Activated B cell treated with CpG ODN at 0.5 μM for 24 hours (primary cell): ENCODE data around the gene UMPS. TPM values are rescaled to one million over a fixed set of nuclear protein-coding genes. Genes with fewer than 3 reads are reported as not detected.
A peak's percentile ranks its signal among the peaks of the same experiment; 100 is the strongest.

Experiments used
- ATAC-seq: fragments of 200-7000 bp; cut with Tn5 transposase; one replicate; pipeline ENCODE4 v1.10.0; 2021; ENCODE audit warnings: low read depth, mild to moderate bottlenecking, moderate library complexity
- CTCF ChIA-PET: fragments of 350-600 bp; sonication (Branson Sonifier 250); formaldehyde crosslinking; loops from one replicate; lab custom pipeline; 2021; ENCODE audit warnings: antibody characterized with exemption; lab: Charles Lee
- POLR2A ChIA-PET: fragments of 350-600 bp; sonication (Branson Sonifier 250); formaldehyde crosslinking; loops from one replicate; lab custom pipeline; 2021; ENCODE audit warnings: antibody characterized with exemption; lab: Charles Lee
- DNase-seq: peaks from one replicate; pipeline ENCODE4 v3.0.0; 2022
- H3K27ac Mint-ChIP-seq: one replicate; pipeline ENCODE4 v1.8.0; 2020; ENCODE audit warnings: mixed read lengths
- H3K27me3 Mint-ChIP-seq: one replicate; pipeline ENCODE4 v1.8.0; 2021; ENCODE audit warnings: mixed read lengths
- H3K36me3 Mint-ChIP-seq: one replicate; pipeline ENCODE4 v1.8.0; 2021; ENCODE audit warnings: low read depth, mixed read lengths
- H3K4me1 Mint-ChIP-seq: one replicate; pipeline ENCODE4 v1.8.0; 2021; ENCODE audit warnings: mixed read lengths
- H3K4me3 Mint-ChIP-seq: one replicate; pipeline ENCODE4 v1.8.0; 2020; ENCODE audit warnings: mild to moderate bottlenecking, mixed read lengths
- H3K9me3 Mint-ChIP-seq: one replicate; pipeline ENCODE4 v1.8.0; 2020; ENCODE audit warnings: mixed read lengths
- intact Hi-C: fragments of 100-400 bp; cut with micrococcal nuclease; formaldehyde crosslinking; loops from one replicate; pipeline ENCODE4 v1.15.1; 2024
- total RNA-seq: library from RNA; stranded (reverse); gene quantifications from 2 replicates; pipeline ENCODE4 v1.2.3, GENCODE V29; 2022
- TF ChIP-seq, protein P1 (sequence below): fragments of 200-600 bp; IDR thresholded peaks from one replicate; pipeline ENCODE4 v1.8.0; 2022; ENCODE audit warnings: antibody characterized with exemption, mild to moderate bottlenecking

UMPS gene
- total RNA-seq, 1 donor from 2014 or later, result 31.6 TPM

DNA sequence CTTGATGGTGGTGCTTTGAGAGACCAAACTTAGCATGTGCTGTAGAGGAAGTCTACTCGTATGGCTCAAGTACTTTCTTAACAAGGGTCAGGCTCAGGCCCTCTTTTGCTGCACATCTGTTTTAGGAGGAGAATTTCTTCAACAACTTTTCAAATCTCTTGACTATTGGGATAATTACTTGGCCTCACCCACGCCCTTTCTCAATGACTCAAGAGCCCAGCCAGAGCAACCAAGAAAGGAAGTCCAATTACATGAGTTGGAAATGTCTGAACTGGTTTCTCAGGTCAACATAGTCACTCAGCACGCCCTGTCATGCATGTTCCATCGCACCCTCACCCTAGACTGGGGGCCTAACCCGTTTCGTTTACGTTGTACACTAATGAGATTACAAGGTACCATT, 44.8 kb upstream of the UMPS start:
- Mint-ChIP-seq H3K4me1 (peaks cover 3% of the 10 kb centered on the region), H3K27ac (no peak overlapping the region), H3K9me3 (no peaks in the 10 kb centered on the region), H3K36me3 (no peaks in the 10 kb centered on the region), H3K27me3 (peaks cover 19% of the 10 kb centered on the region), H3K4me3 (no peak overlapping the region)
- TF ChIP-seq, protein P1, sequence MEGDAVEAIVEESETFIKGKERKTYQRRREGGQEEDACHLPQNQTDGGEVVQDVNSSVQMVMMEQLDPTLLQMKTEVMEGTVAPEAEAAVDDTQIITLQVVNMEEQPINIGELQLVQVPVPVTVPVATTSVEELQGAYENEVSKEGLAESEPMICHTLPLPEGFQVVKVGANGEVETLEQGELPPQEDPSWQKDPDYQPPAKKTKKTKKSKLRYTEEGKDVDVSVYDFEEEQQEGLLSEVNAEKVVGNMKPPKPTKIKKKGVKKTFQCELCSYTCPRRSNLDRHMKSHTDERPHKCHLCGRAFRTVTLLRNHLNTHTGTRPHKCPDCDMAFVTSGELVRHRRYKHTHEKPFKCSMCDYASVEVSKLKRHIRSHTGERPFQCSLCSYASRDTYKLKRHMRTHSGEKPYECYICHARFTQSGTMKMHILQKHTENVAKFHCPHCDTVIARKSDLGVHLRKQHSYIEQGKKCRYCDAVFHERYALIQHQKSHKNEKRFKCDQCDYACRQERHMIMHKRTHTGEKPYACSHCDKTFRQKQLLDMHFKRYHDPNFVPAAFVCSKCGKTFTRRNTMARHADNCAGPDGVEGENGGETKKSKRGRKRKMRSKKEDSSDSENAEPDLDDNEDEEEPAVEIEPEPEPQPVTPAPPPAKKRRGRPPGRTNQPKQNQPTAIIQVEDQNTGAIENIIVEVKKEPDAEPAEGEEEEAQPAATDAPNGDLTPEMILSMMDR, result no peak
- ATAC-seq (no peak), DNase-seq (no peak)
- POLR2A ChIA-PET, result no interaction called here
- CTCF ChIA-PET, result interaction anchor here (6.1 kb wide), 1 partner anchor 122 kb away, joined by 112 read pairs; no protein-coding TSS in a partner anchor
- intact Hi-C loops, result no loop called here

GRCh38 chr3:124686028-124686670, 44.1 kb upstream of the UMPS start:
- no peak for DNase-seq
- CTCF ChIA-PET, result interaction anchor here (1.2 to 6.1 kb wide), 2 partner anchors 18 to 123 kb away, joined by 3 to 112 read pairs; no protein-coding TSS in a partner anchor
- POLR2A ChIA-PET, result no interaction called here
- no peaks in the 10 kb centered on the region for H3K9me3 Mint-ChIP-seq
- H3K4me3 Mint-ChIP-seq, result no peak overlapping the region
- intact Hi-C loops, result no loop called here
- peaks cover 19% of the 10 kb centered on the region for H3K27me3 Mint-ChIP-seq
- no peaks in the 10 kb centered on the region for H3K36me3 Mint-ChIP-seq
- peaks cover 3% of the 10 kb centered on the region for H3K4me1 Mint-ChIP-seq
- ATAC-seq, result no peak
- TF ChIP-seq, protein P1, result no peak
- H3K27ac Mint-ChIP-seq, result no peak overlapping the region

- CTCF ChIA-PET, result interaction anchor here (0.6 to 6.1 kb wide), 15 partner anchors 9 to 126 kb away, joined by 3 to 112 read pairs (median 4); no protein-coding TSS in a partner anchor
- peak; percentile 68 for ATAC-seq
- DNase-seq, result peak; percentile 35
- intact Hi-C loops, result loop anchor here (1.0 kb wide), 1 partner anchor 124 kb away; no protein-coding TSS in a partner anchor
- Mint-ChIP-seq H3K27ac (no peak overlapping the region), H3K4me1 (peaks cover 3% of the 10 kb centered on the region), H3K9me3 (no peaks in the 10 kb centered on the region), H3K4me3 (no peak overlapping the region), H3K27me3 (peaks cover 19% of the 10 kb centered on the region), H3K36me3 (no peaks in the 10 kb centered on the region)
- TF ChIP-seq, protein P1, result peak; percentile 68
- POLR2A ChIA-PET, result no interaction called here
These were observed 41.4 kb upstream of the UMPS start for GRCh38 chr3:124688581-124689454.

DNA sequence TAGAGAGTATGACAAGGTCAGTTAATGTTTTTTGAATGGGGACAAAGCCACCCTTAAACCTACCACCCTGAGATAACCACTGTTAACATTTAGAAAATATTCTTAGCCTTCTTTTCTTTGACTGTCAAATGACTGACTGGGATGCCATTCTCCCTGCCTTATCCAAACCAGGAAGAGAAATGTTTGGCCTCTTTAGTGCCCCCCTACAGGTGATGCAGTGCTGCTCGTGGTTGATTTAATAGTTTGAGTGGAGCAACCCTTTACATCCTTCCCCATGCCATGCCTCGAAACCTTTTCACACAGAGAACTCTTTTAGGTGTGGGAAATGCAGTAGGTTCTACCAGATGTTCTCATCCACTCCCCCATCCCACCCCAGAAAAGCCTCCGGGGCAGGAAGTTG, 38.7 kb upstream of the UMPS start:
- Mint-ChIP-seq H3K4me3 (no peak overlapping the region), H3K4me1 (peaks cover 3% of the 10 kb centered on the region), H3K36me3 (no peaks in the 10 kb centered on the region), H3K27ac (no peak overlapping the region), H3K9me3 (no peaks in the 10 kb centered on the region), H3K27me3 (peaks cover 9% of the 10 kb centered on the region)
- intact Hi-C loops, result no loop called here
- no peak for ATAC-seq
- POLR2A ChIA-PET, result no interaction called here
- TF ChIP-seq, protein P1, result no peak
- no peak for DNase-seq
- CTCF ChIA-PET, result interaction anchor here (6.1 kb wide), 1 partner anchor 128 kb away, joined by 112 read pairs; no protein-coding TSS in a partner anchor

DNA sequence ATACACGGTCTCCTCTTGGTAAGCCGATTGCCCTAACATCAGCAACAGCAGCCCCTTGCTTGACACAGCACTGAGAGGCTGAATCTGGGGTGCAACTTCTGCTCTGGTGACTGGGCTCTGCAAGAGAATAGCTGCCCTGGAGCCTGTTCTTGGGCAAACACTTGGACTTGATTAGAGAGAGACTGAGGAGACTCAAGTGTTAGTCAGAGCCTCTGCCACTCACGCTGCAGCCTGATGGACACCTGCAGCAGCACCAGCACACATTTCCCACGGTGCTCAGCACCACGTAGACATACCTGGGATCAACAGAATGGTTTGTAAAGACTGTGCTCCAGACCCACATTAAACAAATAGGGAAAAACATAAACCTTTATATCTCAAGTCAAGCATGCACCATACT, 35.8 kb upstream of the UMPS start:
- ATAC-seq (no peak), DNase-seq (no peak)
- Mint-ChIP-seq H3K27me3 (peaks cover 4% of the 10 kb centered on the region), H3K36me3 (no peaks in the 10 kb centered on the region), H3K9me3 (no peaks in the 10 kb centered on the region), H3K27ac (no peak overlapping the region), H3K4me3 (no peak overlapping the region), H3K4me1 (no peaks in the 10 kb centered on the region)
- ChIA-PET POLR2A (no interaction called here), CTCF (no interaction called here)
- intact Hi-C loops, result no loop called here
- TF ChIP-seq, protein P1, result no peak
